Mesendoderm (in vitro differentiated cells): ENCODE measurements around the gene SERPINA12.

Experiments
- DNase-seq: peaks from one replicate; pipeline ENCODE4 v3.0.0; 2013
- H2AK5ac ChIP-seq: 2 replicates; pipeline ENCODE4 v1.6.1; 2013; ENCODE audit warnings: low read length, inconsistent platforms
- H2BK120ac ChIP-seq: 2 replicates; pipeline ENCODE4 v1.6.1; 2013; ENCODE audit warnings: low read depth, mild to moderate bottlenecking, low read length, moderate library complexity, mixed read lengths
- H2BK15ac ChIP-seq: replicated peaks from 2 replicates; pipeline ENCODE4 v1.6.1; 2013; ENCODE audit warnings: low read depth, mild to moderate bottlenecking, moderate library complexity
- H2BK5ac ChIP-seq: 2 replicates; pipeline ENCODE4 v1.6.1; 2013; ENCODE audit warnings: low read length, inconsistent platforms
- H3K18ac ChIP-seq: 2 replicates; pipeline ENCODE4 v1.6.1; 2013; ENCODE audit warnings: mild to moderate bottlenecking, low read length, mixed read lengths
- H3K23ac ChIP-seq: one replicate; pipeline ENCODE4 v1.6.1; 2013; ENCODE audit warnings: low read length
- H3K27ac ChIP-seq: 2 replicates; pipeline ENCODE4 v1.5.1; 2013; ENCODE audit warnings: low read depth, mild to moderate bottlenecking, inconsistent platforms, low read length, moderate library complexity
- H3K27me3 ChIP-seq: 2 replicates; pipeline ENCODE4 v1.6.1; 2013; ENCODE audit warnings: low read length, control low read depth, mild to moderate bottlenecking, inconsistent platforms; ENCODE audit not compliant: insufficient read depth, poor library complexity
- H3K36me3 ChIP-seq: 2 replicates; pipeline ENCODE4 v1.6.1; 2013; ENCODE audit warnings: low read length, inconsistent platforms; ENCODE audit not compliant: control insufficient read depth, insufficient read depth
- H3K4ac ChIP-seq: one replicate; pipeline ENCODE4 v1.6.1; 2013; ENCODE audit warnings: low read depth, mild to moderate bottlenecking, low read length, moderate library complexity
- H3K4me1 ChIP-seq: 2 replicates; pipeline ENCODE4 v1.6.1; 2013; ENCODE audit warnings: low read depth, low read length, inconsistent platforms; ENCODE audit not compliant: control insufficient read depth
- H3K4me2 ChIP-seq: 2 replicates; pipeline ENCODE4 v1.6.1; 2013; ENCODE audit warnings: low read length
- H3K4me3 ChIP-seq: 2 replicates; pipeline ENCODE4 v1.5.1; 2013; ENCODE audit warnings: mild to moderate bottlenecking, low read length
- H3K56ac ChIP-seq: one replicate; pipeline ENCODE4 v1.6.1; 2013; ENCODE audit warnings: low read length
- H3K79me1 ChIP-seq: 2 replicates; pipeline ENCODE4 v1.6.1; 2013; ENCODE audit warnings: low read length, inconsistent platforms
- H3K79me2 ChIP-seq: 2 replicates; pipeline ENCODE4 v1.6.1; 2013; ENCODE audit warnings: mild to moderate bottlenecking, low read length; ENCODE audit not compliant: control insufficient read depth, insufficient read depth
- H3K9ac ChIP-seq: 2 replicates; pipeline ENCODE4 v1.6.1; 2013; ENCODE audit warnings: low read length, inconsistent platforms
- H4K5ac ChIP-seq: one replicate; pipeline ENCODE4 v1.6.1; 2013; ENCODE audit warnings: low read length
- H4K8ac ChIP-seq: one replicate; pipeline ENCODE4 v1.6.1; 2013; ENCODE audit warnings: low read depth, mild to moderate bottlenecking, control low read depth, low read length, moderate library complexity
- WGBS: extraction: QIAGEN DNeasy Blood & Tissue Kit; methylation state at CpG from one replicate; pipeline ENCODE4 v1.1.7; 2013; ENCODE audit warnings: low lambda C conversion rate, missing lambda C conversion rate; ENCODE audit not compliant: insufficient coverage; ENCODE audit errors: extremely low coverage; 5-methylcytosine and 5-hydroxymethylcytosine counted together

SERPINA12 gene

DNA sequence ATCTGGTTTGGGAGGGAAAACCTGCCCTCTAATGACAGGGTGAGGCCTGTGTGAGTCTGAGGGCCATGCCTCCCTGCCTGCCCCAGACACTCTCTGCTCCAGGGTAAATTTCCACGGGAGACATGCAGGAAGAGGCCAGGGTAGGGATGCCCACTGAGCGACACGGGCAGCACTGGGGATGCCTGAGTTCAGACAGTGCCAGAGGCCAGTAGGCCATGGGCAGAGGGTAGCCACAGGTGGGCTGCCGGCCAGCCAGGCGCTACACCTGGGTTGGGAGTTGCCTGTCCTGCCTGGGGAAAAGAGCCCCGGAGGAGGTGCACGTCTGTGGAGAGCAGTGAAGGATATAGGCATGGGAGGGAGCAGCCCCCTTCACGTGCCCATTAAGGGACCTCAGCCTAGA lies 3.6 kb downstream of the SERPINA12 start:
- Histone ChIP-seq H2BK15ac (no peak overlapping the region), H4K8ac (no peak overlapping the region), H3K4me1 (no peaks in the 10 kb centered on the region), H2BK120ac (no peak overlapping the region), H4K5ac (no peak overlapping the region), H3K79me1 (no peaks in the 10 kb centered on the region), H2AK5ac (no peak overlapping the region), H3K23ac (no peak overlapping the region), H3K4ac (no peak overlapping the region), H3K4me2 (no peak overlapping the region), H3K18ac (no peak overlapping the region), H3K79me2 (no peaks in the 10 kb centered on the region), H3K4me3 (no peak overlapping the region), H3K9ac (no peak overlapping the region), H3K36me3 (no peaks in the 10 kb centered on the region), H3K27ac (no peak overlapping the region), H2BK5ac (no peak overlapping the region), H3K27me3 (no peaks in the 10 kb centered on the region), H3K56ac (no peak overlapping the region)
- WGBS: no CpG with 5 or more reads among the region's 8 CpGs
- no peak for DNase-seq

GRCh38 chr14:94505206-94505605 lies 4.1 kb downstream of the SERPINA12 start:
- no CpG with 5 or more reads among the region's 4 CpGs for WGBS
- Histone ChIP-seq H3K79me1 (no peaks in the 10 kb centered on the region), H3K4me3 (no peak overlapping the region), H2AK5ac (no peak overlapping the region), H3K56ac (no peak overlapping the region), H3K18ac (no peak overlapping the region), H2BK15ac (no peak overlapping the region), H3K27me3 (no peaks in the 10 kb centered on the region), H2BK120ac (no peak overlapping the region), H3K4ac (no peak overlapping the region), H3K4me2 (no peak overlapping the region), H3K27ac (no peak overlapping the region), H3K23ac (no peak overlapping the region), H3K4me1 (no peaks in the 10 kb centered on the region), H3K79me2 (no peaks in the 10 kb centered on the region), H3K36me3 (no peaks in the 10 kb centered on the region), H4K8ac (no peak overlapping the region), H3K9ac (no peak overlapping the region), H2BK5ac (no peak overlapping the region), H4K5ac (no peak overlapping the region)
- no peak for DNase-seq

- H4K8ac ChIP-seq: no peak overlapping the region
- H2BK5ac ChIP-seq: no peak overlapping the region
- H3K4me3 ChIP-seq: no peak overlapping the region
- no peak overlapping the region for H3K4me2 ChIP-seq
- no peaks in the 10 kb centered on the region for H3K36me3 ChIP-seq
- H3K79me1 ChIP-seq: no peaks in the 10 kb centered on the region
- no peak overlapping the region for H3K4ac ChIP-seq
- no peak overlapping the region for H3K9ac ChIP-seq
- no peaks in the 10 kb centered on the region for H3K4me1 ChIP-seq
- WGBS: no CpG with 5 or more reads among the region's 16 CpGs
- H2AK5ac ChIP-seq: no peak overlapping the region
- H4K5ac ChIP-seq: no peak overlapping the region
- no peak overlapping the region for H3K18ac ChIP-seq
- H3K56ac ChIP-seq: no peak overlapping the region
- DNase-seq: no peak
- H3K27me3 ChIP-seq: no peaks in the 10 kb centered on the region
- H3K79me2 ChIP-seq: no peaks in the 10 kb centered on the region
- H2BK120ac ChIP-seq: no peak overlapping the region
- H3K27ac ChIP-seq: no peak overlapping the region
- H2BK15ac ChIP-seq: no peak overlapping the region
- H3K23ac ChIP-seq: no peak overlapping the region
Measured at GRCh38 chr14:94501588-94502516, 7.4 kb downstream of the SERPINA12 start.

DNA sequence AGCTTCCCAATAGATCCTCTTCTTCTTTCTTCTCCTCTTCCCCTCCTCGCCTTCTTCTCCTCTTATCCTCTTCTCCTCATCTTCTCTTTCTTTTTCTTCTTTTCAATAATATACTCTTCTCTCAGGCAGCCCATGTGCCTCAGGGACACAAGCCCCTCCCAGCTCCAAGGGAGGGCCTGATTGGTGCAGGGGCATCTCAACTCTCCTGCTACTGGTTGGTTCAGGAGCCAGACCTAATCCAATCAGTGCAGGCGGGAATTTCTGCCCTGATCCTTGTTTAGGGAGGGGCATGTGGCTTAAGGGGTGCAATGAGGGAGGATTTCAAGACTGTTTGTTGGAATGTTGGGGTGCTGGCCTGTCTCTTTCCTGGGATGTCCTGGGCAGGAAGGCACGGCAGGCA lies 9.0 kb downstream of the SERPINA12 start:
- Histone ChIP-seq H2BK120ac (no peak overlapping the region), H4K8ac (no peak overlapping the region), H3K79me1 (no peaks in the 10 kb centered on the region), H3K4me3 (no peak overlapping the region), H3K56ac (no peak overlapping the region), H3K9ac (no peak overlapping the region), H3K23ac (no peak overlapping the region), H2BK5ac (no peak overlapping the region), H3K4me2 (no peak overlapping the region), H4K5ac (no peak overlapping the region), H3K18ac (no peak overlapping the region), H3K4ac (no peak overlapping the region), H2AK5ac (no peak overlapping the region), H3K36me3 (no peaks in the 10 kb centered on the region), H3K27ac (no peak overlapping the region), H3K4me1 (no peaks in the 10 kb centered on the region), H3K79me2 (no peaks in the 10 kb centered on the region), H2BK15ac (no peak overlapping the region), H3K27me3 (no peaks in the 10 kb centered on the region)
- 100% methylated on average over 1 of the region's 3 CpGs for WGBS
- DNase-seq: no peak

- Histone ChIP-seq H3K4ac (no peak overlapping the region), H4K5ac (no peak overlapping the region), H2BK15ac (no peak overlapping the region), H3K79me1 (no peaks in the 10 kb centered on the region), H2BK120ac (no peak overlapping the region), H3K4me3 (no peak overlapping the region), H3K4me1 (no peaks in the 10 kb centered on the region), H3K23ac (no peak overlapping the region), H2BK5ac (no peak overlapping the region), H3K9ac (no peak overlapping the region), H3K79me2 (no peaks in the 10 kb centered on the region), H3K27ac (no peak overlapping the region), H3K4me2 (no peak overlapping the region), H2AK5ac (no peak overlapping the region), H4K8ac (no peak overlapping the region), H3K36me3 (no peaks in the 10 kb centered on the region), H3K18ac (no peak overlapping the region), H3K56ac (no peak overlapping the region), H3K27me3 (no peaks in the 10 kb centered on the region)
- no peak for DNase-seq
- no CpG with 5 or more reads among the region's 2 CpGs for WGBS
Measured at GRCh38 chr14:94499673-94500072, 9.6 kb downstream of the SERPINA12 start.

DNA sequence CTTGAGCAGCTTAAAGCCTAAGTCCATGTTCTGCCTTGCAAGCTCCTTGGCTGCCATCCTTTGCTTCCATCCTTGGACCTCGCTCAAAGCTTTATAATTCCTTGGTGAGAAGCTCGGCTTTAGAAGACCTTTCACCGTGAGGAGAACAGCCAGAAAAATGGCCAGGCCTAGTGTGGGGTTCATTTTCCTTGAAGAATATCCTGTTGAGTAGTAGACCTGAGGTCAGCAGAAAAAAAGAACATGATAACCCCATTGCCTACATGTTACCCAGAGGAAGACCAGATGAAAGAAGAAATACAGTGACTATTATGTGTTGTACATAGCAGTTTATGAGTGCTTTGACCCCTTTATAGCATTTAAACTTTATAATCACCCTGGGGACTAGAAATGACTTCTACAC lies 11.1 kb downstream of the SERPINA12 start:
- no peak for DNase-seq
- Histone ChIP-seq H3K4me1 (no peaks in the 10 kb centered on the region), H3K4ac (no peak overlapping the region), H3K36me3 (no peaks in the 10 kb centered on the region), H3K79me2 (no peaks in the 10 kb centered on the region), H4K8ac (no peak overlapping the region), H3K56ac (no peak overlapping the region), H2BK15ac (no peak overlapping the region), H3K18ac (no peak overlapping the region), H3K9ac (no peak overlapping the region), H2AK5ac (no peak overlapping the region), H3K4me3 (no peak overlapping the region), H2BK5ac (no peak overlapping the region), H2BK120ac (no peak overlapping the region), H3K79me1 (no peaks in the 10 kb centered on the region), H3K23ac (no peak overlapping the region), H3K4me2 (no peak overlapping the region), H3K27me3 (no peaks in the 10 kb centered on the region), H4K5ac (no peak overlapping the region), H3K27ac (no peak overlapping the region)
- WGBS: no CpG with 5 or more reads among the region's 3 CpGs
